LNCaP clone FGC (cell line): Measurements from ENCODE around the gene CFAP99.

ENCODE experiments used
- DNase-seq: peaks from one replicate; pipeline ENCODE4 v3.0.0-alpha.2; 2011; ENCODE audit warnings: low read depth
- H3K4me3 ChIP-seq: 2 replicates; pipeline ENCODE4 v1.5.1; 2011; ENCODE audit warnings: mild to moderate bottlenecking, low read depth, low read length, control low read depth
- CTCF ChIP-seq: IDR thresholded peaks from 2 replicates; pipeline ENCODE4 v1.5.1; 2012; ENCODE audit warnings: mild to moderate bottlenecking; ENCODE audit not compliant: control insufficient read depth, insufficient read depth; ENCODE audit errors: extremely low read depth

Gene CFAP99

GRCh38 chr4:2390784-2391421 lies 27.9 kb upstream of the CFAP99 start:
- no peak overlapping the region for H3K4me3 ChIP-seq
- no peak for DNase-seq
- TF ChIP-seq CTCF, result no peak

- DNase-seq, result no peak
- TF ChIP-seq CTCF, result no peak
- no peak overlapping the region for H3K4me3 ChIP-seq
Observed at GRCh38 chr4:2393353-2394270, 25.1 kb upstream of the CFAP99 start.

- no peak overlapping the region for H3K4me3 ChIP-seq
- TF ChIP-seq CTCF, result no peak
- no peak for DNase-seq
Observed at GRCh38 chr4:2394528-2394927, 24.2 kb upstream of the CFAP99 start.

- no peak overlapping the region for H3K4me3 ChIP-seq
- DNase-seq, result no peak
- no peak for TF ChIP-seq CTCF
Observed at GRCh38 chr4:2395038-2395437, 23.7 kb upstream of the CFAP99 start.

GRCh38 chr4:2395584-2395983 lies 23.2 kb upstream of the CFAP99 start:
- DNase-seq, result no peak
- H3K4me3 ChIP-seq, result no peak overlapping the region
- TF ChIP-seq CTCF, result no peak

- no peak overlapping the region for H3K4me3 ChIP-seq
Observed at GRCh38 chr4:2396781-2397368, 21.9 kb upstream of the CFAP99 start.

More at GRCh38 chr4:2396781-2397368, 21.9 kb upstream of the CFAP99 start:
- no peak for TF ChIP-seq CTCF
- DNase-seq, result no peak
